GM23248 (cell line): ENCODE results near the gene IKZF2. TPM values are rescaled to one million over a fixed set of nuclear protein-coding genes. Genes with fewer than 3 reads are reported as not detected.

Source experiments
- DNase-seq: peaks from one replicate; pipeline ENCODE4 v3.0.0-alpha.2; 2015
- H2AFZ ChIP-seq: fragments of 200-600 bp; sonication (generic); 2 replicates; pipeline ENCODE4 v1.6.1; 2016; ENCODE audit warnings: antibody characterized with exemption
- H3F3A ChIP-seq: fragments of 200-600 bp; sonication (generic); 2 replicates; pipeline ENCODE4 v1.6.1; 2016; ENCODE audit warnings: mild to moderate bottlenecking, antibody characterized with exemption, mixed run types; ENCODE audit not compliant: insufficient read depth
- H3K27ac ChIP-seq: fragments of 200-600 bp; sonication (generic); 2 replicates; pipeline ENCODE4 v1.5.1; 2016; ENCODE audit warnings: mild to moderate bottlenecking
- H3K27me3 ChIP-seq: fragments of 200-600 bp; sonication (generic); replicated peaks from 2 replicates; pipeline ENCODE4 v1.6.1; 2016; ENCODE audit warnings: mild to moderate bottlenecking; ENCODE audit not compliant: insufficient read depth
- H3K36me3 ChIP-seq: fragments of 200-600 bp; sonication (generic); 2 replicates; pipeline ENCODE4 v1.6.1; 2016; ENCODE audit warnings: low read depth, mild to moderate bottlenecking
- H3K4me1 ChIP-seq: fragments of 200-600 bp; sonication (generic); 2 replicates; pipeline ENCODE4 v1.6.1; 2016; ENCODE audit warnings: mild to moderate bottlenecking; ENCODE audit not compliant: insufficient read depth
- H3K4me2 ChIP-seq: fragments of 200-600 bp; sonication (generic); one replicate; pipeline ENCODE4 v1.6.1; 2016; ENCODE audit warnings: mild to moderate bottlenecking; ENCODE audit not compliant: unreplicated experiment
- H3K4me3 ChIP-seq: fragments of 200-600 bp; sonication (generic); 2 replicates; pipeline ENCODE4 v1.5.1; 2016; ENCODE audit warnings: mild to moderate bottlenecking
- H3K79me2 ChIP-seq: fragments of 200-600 bp; sonication (generic); 2 replicates; pipeline ENCODE4 v1.6.1; 2016; ENCODE audit warnings: mild to moderate bottlenecking; ENCODE audit not compliant: insufficient read depth
- H3K9ac ChIP-seq: fragments of 200-600 bp; sonication (generic); 2 replicates; pipeline ENCODE4 v1.6.1; 2016; ENCODE audit warnings: mild to moderate bottlenecking
- H3K9me2 ChIP-seq: fragments of 200-600 bp; sonication (generic); 2 replicates; pipeline ENCODE4 v1.6.1; 2016; ENCODE audit warnings: mixed run types, mild to moderate bottlenecking, moderate library complexity; ENCODE audit not compliant: insufficient read depth
- H3K9me3 ChIP-seq: fragments of 200-600 bp; sonication (generic); one replicate; pipeline ENCODE4 v1.6.1; 2017; ENCODE audit warnings: low read depth
- H4K20me1 ChIP-seq: fragments of 200-600 bp; sonication (generic); 2 replicates; pipeline ENCODE4 v1.6.0; 2016; ENCODE audit not compliant: insufficient read depth
- EZH2 ChIP-seq: fragments of 200-600 bp; sonication (generic); IDR thresholded peaks from 2 replicates; pipeline ENCODE4 v1.6.1; 2018; ENCODE audit warnings: antibody characterized with exemption, mild to moderate bottlenecking; ENCODE audit not compliant: insufficient read depth, poor library complexity, severe bottlenecking
- EZH2phosphoT487 ChIP-seq: fragments of 200-600 bp; sonication (generic); IDR thresholded peaks from 2 replicates; pipeline ENCODE4 v1.6.1; 2018; ENCODE audit warnings: antibody characterized with exemption, moderate library complexity, mild to moderate bottlenecking, low read depth; ENCODE audit not compliant: insufficient read depth
- WGBS, 2 experiments: methylation state at CpG; one replicate each; pipeline ENCODE4 v1.1.6; 2015 to 2017; ENCODE audit warnings: low lambda C conversion rate in 2 of 2, low coverage in 1 of 2; ENCODE audit errors: missing lambda C conversion rate in 2 of 2; 5-methylcytosine and 5-hydroxymethylcytosine counted together
- in situ Hi-C: fragments of 300-500 bp; cut with MboI; formaldehyde crosslinking; loops from 2 replicates; pipeline ENCODE4 v1.15.0; 2020
- polyA plus RNA-seq: library from polyadenylated mRNA; unstranded; fragments of >200 nt; fragmentation: Nextera tagmentation; extraction: Ambion mirVana; gene quantifications from 2 replicates; pipeline ENCODE4 v1.2.1, GENCODE V29; 2016
- total RNA-seq: library from RNA; depleted of rRNA; stranded (reverse); fragments of >200 nt; shearing (Covaris generic); gene quantifications from 2 replicates; pipeline ENCODE4 v1.2.3, GENCODE V29; 2014

The IKZF2 gene
- total and polyA plus RNA-seq, 2 experiments from 2014 or later = 3.4 to 13.5 TPM

DNA sequence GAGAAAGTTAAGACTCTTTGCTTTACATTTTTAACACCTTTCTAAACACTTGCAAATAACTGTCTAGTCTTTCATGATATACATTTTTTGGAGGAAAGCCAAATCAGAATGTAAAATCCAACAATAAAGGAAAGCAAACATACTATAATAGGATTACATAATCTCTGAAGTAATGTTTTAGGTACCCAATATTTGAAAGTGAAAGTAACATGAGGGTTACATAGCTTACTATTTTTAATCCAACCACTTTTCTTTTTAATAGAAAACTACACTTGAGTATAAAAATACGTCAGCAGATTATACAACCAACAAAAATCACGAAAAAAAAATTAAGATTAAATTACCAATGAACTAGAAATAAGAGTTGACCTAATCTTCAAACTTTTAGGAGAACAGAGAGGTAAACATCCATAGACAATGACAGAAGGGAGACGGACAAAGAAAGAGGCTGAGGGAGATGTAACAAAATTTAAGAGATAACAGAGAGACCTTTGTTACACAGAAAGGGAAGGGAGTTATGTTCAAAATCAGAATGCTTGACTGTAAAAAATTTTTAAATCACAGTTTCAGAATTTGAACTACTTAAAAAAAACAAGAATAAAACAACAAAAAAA, 150.0 kb downstream of the IKZF2 start:
- in situ Hi-C loops = no loop called here
- Histone ChIP-seq H3K4me2 (peak overlapping the region; percentile 17), H3K36me3 (no peaks in the 10 kb centered on the region; the same call in 1 of the 2 replicates), H3K9me3 (no peaks in the 10 kb centered on the region), H3K4me3 (no peak overlapping the region), H2AFZ (no peak overlapping the region), H3K27me3 (no peaks in the 10 kb centered on the region), H3K27ac (no peak overlapping the region), H4K20me1 (no peaks in the 10 kb centered on the region), H3K9me2 (no peaks in the 10 kb centered on the region), H3K79me2 (no peaks in the 10 kb centered on the region), H3K9ac (no peak overlapping the region), H3K4me1 (peaks cover 19% of the 10 kb centered on the region), H3F3A (peaks cover 12% of the 10 kb centered on the region; the same call in 1 of the 2 replicates)
- WGBS, 2 experiments = 54 to 60% methylated on average over 3 of the region's 3 CpGs
- TF ChIP-seq EZH2 (no peak), EZH2phosphoT487 (no peak)
- DNase-seq = peak; percentile 11

DNA sequence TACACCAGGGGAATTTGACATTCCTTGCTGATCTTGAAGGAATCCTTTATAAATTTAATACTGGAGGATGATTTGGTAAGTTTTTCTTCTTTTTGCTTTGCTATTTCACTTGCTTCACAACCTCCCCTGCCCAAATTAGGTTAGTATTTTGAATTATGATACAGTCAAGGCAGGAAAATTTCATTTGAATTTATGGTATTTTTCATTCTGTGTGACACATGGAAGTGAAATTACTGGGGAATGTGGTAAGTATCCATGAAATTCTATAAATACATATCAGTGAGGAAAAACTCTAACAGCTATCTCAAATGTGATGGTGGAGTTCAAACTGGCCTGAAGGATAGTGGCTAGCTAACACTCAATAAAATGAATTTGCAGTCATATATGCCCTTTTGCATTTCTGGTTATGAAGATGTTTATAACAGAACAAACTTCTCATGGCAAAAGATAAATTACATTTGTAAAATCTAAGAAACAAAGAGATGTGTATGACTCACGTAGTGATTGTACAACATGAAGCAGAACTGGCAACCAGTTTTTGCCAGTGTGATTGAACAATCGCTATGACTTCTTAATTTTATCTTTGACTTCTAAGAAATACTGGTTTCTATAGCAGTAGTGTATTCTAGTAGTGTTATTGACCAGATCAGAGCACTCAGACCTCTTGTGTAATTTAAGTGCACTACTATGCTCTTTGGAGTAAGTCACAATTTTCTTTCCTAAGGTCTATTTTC, 152.6 kb downstream of the IKZF2 start:
- DNase-seq = peak; percentile 61

DNA sequence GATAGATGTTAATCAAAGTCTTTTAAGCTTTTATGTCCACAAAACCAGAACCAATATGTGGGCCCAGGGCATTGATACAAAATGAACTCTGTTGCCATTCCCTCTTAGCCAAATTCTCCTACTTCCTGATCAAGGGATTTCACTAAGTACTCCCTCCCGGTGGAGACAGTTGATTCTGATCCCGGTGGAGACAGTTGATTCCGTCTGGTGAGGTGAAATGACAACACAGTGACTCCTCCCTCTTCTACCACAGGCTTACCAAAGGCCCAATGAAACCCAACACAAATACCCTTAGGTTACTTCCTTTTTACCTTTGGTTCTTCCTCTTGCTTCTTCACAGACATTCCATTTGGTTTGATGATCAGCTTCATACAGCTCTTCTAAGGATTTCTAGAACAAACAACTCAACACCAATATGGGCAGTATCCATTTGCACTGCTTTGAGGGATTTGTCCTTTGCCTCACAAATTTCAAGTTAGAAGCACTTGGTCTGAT, 153.8 kb downstream of the IKZF2 start:
- H3K27me3 ChIP-seq = no peaks in the 10 kb centered on the region
- no peaks in the 10 kb centered on the region for H3K79me2 ChIP-seq
- H3F3A ChIP-seq = peaks cover 14% of the 10 kb centered on the region; the same call in 1 of the 2 replicates
- H4K20me1 ChIP-seq = no peaks in the 10 kb centered on the region
- no peaks in the 10 kb centered on the region for H3K9me3 ChIP-seq
- H3K9me2 ChIP-seq = no peaks in the 10 kb centered on the region
- H3K36me3 ChIP-seq = 0 out of 2 replicates have a peak, but pooled peaks cover 5% of the 10 kb centered on the region
- no peak overlapping the region for H3K27ac ChIP-seq
- TF ChIP-seq EZH2phosphoT487 = no peak
- TF ChIP-seq EZH2 = no peak
- WGBS, 2 experiments = 44 to 70% methylated on average over 3 of the region's 3 CpGs
- no peak overlapping the region for H3K4me3 ChIP-seq
- no peak for DNase-seq
- no peak overlapping the region for H2AFZ ChIP-seq
- H3K4me1 ChIP-seq = peaks cover 23% of the 10 kb centered on the region
- in situ Hi-C loops = no loop called here
- H3K4me2 ChIP-seq = no peak overlapping the region
- H3K9ac ChIP-seq = no peak overlapping the region

More for the DNA sequence above, 152.6 kb downstream of the IKZF2 start:
- Histone ChIP-seq H2AFZ (no peak overlapping the region), H3K4me2 (no peak overlapping the region), H3K27ac (peak overlapping the region; percentile 25), H3K27me3 (no peaks in the 10 kb centered on the region), H3K4me1 (peaks cover 23% of the 10 kb centered on the region), H3K9me2 (no peaks in the 10 kb centered on the region), H3K9ac (no peak overlapping the region), H3K9me3 (no peaks in the 10 kb centered on the region), H3K79me2 (no peaks in the 10 kb centered on the region), H3F3A (peaks cover 14% of the 10 kb centered on the region; the same call in 1 of the 2 replicates), H4K20me1 (no peaks in the 10 kb centered on the region), H3K4me3 (no peak overlapping the region), H3K36me3 (no peaks in the 10 kb centered on the region)
- WGBS, 2 experiments = 94 to 95% methylated on average over 2 of the region's 2 CpGs
- TF ChIP-seq EZH2 = no peak
- no peak for TF ChIP-seq EZH2phosphoT487
- in situ Hi-C loops = no loop called here

DNA sequence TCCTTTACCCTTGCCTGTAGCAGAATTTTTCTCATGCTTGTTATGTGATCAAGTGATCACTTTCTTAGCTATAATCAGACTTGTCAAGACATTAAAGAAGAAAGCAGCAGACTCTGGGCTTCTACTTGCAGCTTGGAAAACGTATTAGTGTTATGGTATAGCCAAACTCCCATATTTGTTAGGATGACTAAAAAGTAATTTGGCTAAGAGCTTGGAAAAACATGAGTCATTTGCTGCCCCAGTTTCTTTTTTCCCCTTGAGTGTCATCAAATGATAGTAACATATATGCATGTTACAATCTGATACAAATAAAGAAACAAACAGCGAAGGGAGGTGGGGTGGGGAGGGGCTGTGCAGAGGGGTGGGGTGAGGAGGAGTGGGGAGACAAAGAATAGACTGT, 155.5 kb downstream of the IKZF2 start:
- Histone ChIP-seq H3K36me3 (0 out of 2 replicates have a peak, but pooled peaks cover 5% of the 10 kb centered on the region), H3K79me2 (no peaks in the 10 kb centered on the region), H2AFZ (no peak overlapping the region), H3K9me3 (no peaks in the 10 kb centered on the region), H3F3A (peaks cover 14% of the 10 kb centered on the region; the same call in 1 of the 2 replicates), H3K4me2 (no peak overlapping the region), H3K4me3 (no peak overlapping the region), H3K27ac (no peak overlapping the region), H3K4me1 (peaks cover 15% of the 10 kb centered on the region), H3K9ac (no peak overlapping the region), H3K27me3 (no peaks in the 10 kb centered on the region), H4K20me1 (no peaks in the 10 kb centered on the region), H3K9me2 (no peaks in the 10 kb centered on the region)
- TF ChIP-seq EZH2phosphoT487 = no peak
- no peak for TF ChIP-seq EZH2
- WGBS, 2 experiments = 75 to 76% methylated on average over 2 of the region's 2 CpGs
- in situ Hi-C loops = no loop called here
- peak; percentile 64 for DNase-seq
